Panc1 (cell line): ENCODE results near the gene FRYL. TPM values are rescaled to one million over a fixed set of nuclear protein-coding genes. Genes with fewer than 3 reads are reported as not detected.

Experiments used
- ATAC-seq: fragments of 200-7000 bp; cut with Tn5 transposase; 2 replicates; pipeline ENCODE4 v1.9.1; 2020; ENCODE audit warnings: mild to moderate bottlenecking, moderate library complexity
- BruUV-seq: library from RNA; stranded (reverse); fragments of 400-500 nt; replicated peaks from 2 replicates; lab custom pipeline; 2021; lab: Mats Ljungman, UMichigan
- CTCF ChIA-PET: fragments of 300-600 bp; sonication (Branson Sonifier 250); formaldehyde crosslinking; loops from one replicate; lab custom pipeline; 2022; ENCODE audit warnings: antibody characterized with exemption; lab: Charles Lee
- POLR2A ChIA-PET: fragments of 300-600 bp; sonication (Branson Sonifier 250); formaldehyde crosslinking; loops from one replicate; lab custom pipeline; 2022; ENCODE audit warnings: antibody characterized with exemption; lab: Charles Lee
- DNase-seq: peaks from one replicate; pipeline ENCODE4 v3.0.0-alpha.2; 2010; ENCODE audit warnings: low read depth, low spot score
- H3K27ac ChIP-seq: 2 replicates; pipeline ENCODE4 v1.5.1; 2011; ENCODE audit warnings: mild to moderate bottlenecking, low read length, inconsistent platforms
- H3K27me3 ChIP-seq: fragments of 200-500 bp; sonication (Bioruptor generic); 2 replicates; pipeline ENCODE4 v1.6.0; 2014; ENCODE audit warnings: low read length, inconsistent platforms; ENCODE audit not compliant: control insufficient read depth, insufficient read depth
- H3K36me3 ChIP-seq: fragments of 200-500 bp; sonication (Bioruptor generic); 2 replicates; pipeline ENCODE4 v1.5.1; 2014; ENCODE audit warnings: inconsistent platforms, mild to moderate bottlenecking, low read length, moderate library complexity; ENCODE audit not compliant: control insufficient read depth, insufficient read depth
- H3K4me1 ChIP-seq: 2 replicates; pipeline ENCODE4 v1.5.1; 2011; ENCODE audit warnings: inconsistent platforms, mild to moderate bottlenecking, low read length, moderate library complexity; ENCODE audit not compliant: control insufficient read depth, insufficient read depth
- H3K4me3 ChIP-seq, 2 experiments: 2 replicates each; pipeline ENCODE4 v1.5.1; 2011 to 2012; ENCODE audit warnings: low read depth in 2 of 2, low read length in 2 of 2, mild to moderate bottlenecking in 2 of 2, inconsistent platforms in 1 of 2, moderate library complexity in 1 of 2
- H3K9me3 ChIP-seq: fragments of 200-500 bp; sonication (Bioruptor generic); 2 replicates; pipeline ENCODE4 v1.5.1; 2014; ENCODE audit warnings: low read depth, mild to moderate bottlenecking, inconsistent platforms, low read length, moderate library complexity; ENCODE audit not compliant: control insufficient read depth, insufficient read depth
- CTCF ChIP-seq: fragments of 450-650 bp; IDR thresholded peaks from 2 replicates; pipeline ENCODE4 v1.5.1; 2017; ENCODE audit warnings: mild to moderate bottlenecking
- POLR2AphosphoS5 ChIP-seq: IDR thresholded peaks from 2 replicates; pipeline ENCODE4 v1.6.1; 2012; ENCODE audit warnings: mild to moderate bottlenecking, low read depth, low read length, moderate library complexity
- REST ChIP-seq, 2 experiments: IDR thresholded peaks; 2 replicates each; pipeline ENCODE4 v1.6.1; 2011 to 2012; ENCODE audit warnings: low read depth in 2 of 2, control low read depth in 1 of 2, low read length in 1 of 2, mild to moderate bottlenecking in 1 of 2, moderate library complexity in 1 of 2; ENCODE audit not compliant: insufficient read depth in 1 of 2
- SIN3A ChIP-seq: IDR thresholded peaks from 2 replicates; pipeline ENCODE4 v1.6.1; 2012; ENCODE audit warnings: low read depth, mild to moderate bottlenecking, low read length, moderate library complexity, borderline replicate concordance; ENCODE audit not compliant: insufficient read depth
- TCF7L2 ChIP-seq: IDR thresholded peaks from 2 replicates; pipeline ENCODE4 v1.6.1; 2011; ENCODE audit warnings: mild to moderate bottlenecking, low read depth, low read length, inconsistent platforms
- in situ Hi-C: cut with HindIII; loops from 2 replicates; pipeline ENCODE4 v1.10.0; 2016; ENCODE audit warnings: low sequenced_read_pairs, low pct_unique_long_range_greater_than_20kb
- intact Hi-C: fragments of 100-400 bp; cut with micrococcal nuclease; formaldehyde crosslinking; loops from one replicate; pipeline ENCODE4 v1.10.0; 2022; ENCODE audit not compliant: unreplicated experiment
- total RNA-seq: library from RNA; stranded (reverse); gene quantifications from one replicate; pipeline ENCODE4 v1.2.1, GENCODE V29; 2021; ENCODE audit not compliant: unreplicated experiment

FRYL gene
- total RNA-seq, 1 experiment from 2014 or later, result 47.5 TPM

DNA sequence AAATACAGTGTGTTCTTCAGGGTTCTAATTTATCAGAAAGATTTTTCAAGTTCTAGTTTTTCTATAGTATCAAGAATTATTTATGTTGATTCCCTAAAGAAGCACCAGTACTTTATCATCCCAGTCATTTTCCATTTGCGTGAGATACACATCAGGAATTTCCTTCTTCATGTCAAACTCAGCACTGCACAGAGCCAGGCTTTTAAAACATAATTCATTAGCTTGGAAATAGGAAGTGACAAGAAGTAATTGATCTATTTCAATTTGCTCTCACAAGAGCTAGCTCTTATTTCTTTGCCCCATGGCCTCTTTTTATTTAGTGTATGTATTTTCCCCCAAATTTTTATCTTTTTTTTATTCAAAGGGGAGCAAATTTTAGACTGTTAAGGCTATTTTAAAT lies 309.9 kb downstream of the FRYL start:
- no peak for DNase-seq
- Histone ChIP-seq H3K4me3 (no peak overlapping the region), H3K36me3 (no peaks in the 10 kb centered on the region), H3K27ac (no peak overlapping the region), H3K27me3 (no peaks in the 10 kb centered on the region), H3K9me3 (no peaks in the 10 kb centered on the region), H3K4me1 (no peaks in the 10 kb centered on the region)
- ATAC-seq, result no peak
- ChIA-PET POLR2A (no interaction called here), CTCF (no interaction called here)
- intact Hi-C loops (no loop called here), in situ Hi-C loops (no loop called here)
- TF ChIP-seq REST (IDR thresholded peaks at IDR 0.05; ENCODE audit: insufficient read depth in 1 of 2, low read depth in 2 of 2, low read length in 1 of 2) (no peak), SIN3A (no peak), CTCF (no peak), TCF7L2 (no peak), POLR2AphosphoS5 (no peak)
- no TSS peak for BruUV-seq

DNA sequence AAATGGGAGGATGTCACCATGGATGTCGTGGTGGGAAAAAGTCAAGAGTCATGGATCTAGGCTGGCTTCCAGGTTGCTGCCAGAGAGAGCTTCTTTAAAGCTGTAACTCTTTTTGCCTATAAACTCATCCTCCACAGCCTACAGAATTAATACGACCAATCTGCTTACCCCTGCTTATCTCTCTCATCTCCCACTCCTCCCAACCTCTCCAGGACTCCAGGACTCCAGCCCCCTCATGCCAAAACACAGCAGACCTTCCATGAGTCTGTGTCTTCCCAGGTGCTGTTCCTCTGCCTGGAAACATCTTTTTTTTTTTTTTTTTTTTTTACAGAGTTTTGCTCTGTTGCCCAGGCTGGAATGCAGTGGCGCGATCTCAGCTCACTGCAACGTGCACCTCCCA lies 312.2 kb downstream of the FRYL start:
- H3K4me3 ChIP-seq, result no peak overlapping the region
- no peak overlapping the region for H3K27ac ChIP-seq
- TF ChIP-seq SIN3A (no peak), TCF7L2 (no peak), CTCF (no peak), REST (IDR thresholded peaks at IDR 0.05; ENCODE audit: insufficient read depth in 1 of 2, low read depth in 2 of 2, low read length in 1 of 2) (no peak)
- H3K9me3 ChIP-seq, result no peaks in the 10 kb centered on the region
- in situ Hi-C loops (no loop called here), intact Hi-C loops (no loop called here)
- no TSS peak for BruUV-seq
- H3K4me1 ChIP-seq, result no peaks in the 10 kb centered on the region
- H3K27me3 ChIP-seq, result no peaks in the 10 kb centered on the region
- no peak for ATAC-seq
- ChIA-PET POLR2A (no interaction called here), CTCF (no interaction called here)
- no peaks in the 10 kb centered on the region for H3K36me3 ChIP-seq
- DNase-seq, result no peak
